GM18508 (cell line): Measurements from ENCODE around the gene AGAP2.
"Not testable (repeated sequence)": the region's sequence is repeated elsewhere in the genome, so short reads cannot be mapped to it uniquely, and the experiment has no call there.

Experiments
- ATAC-seq: cut with Tn5 transposase; IDR thresholded peaks from one replicate; pipeline ENCODE4 v1.9.1; 2021; ENCODE audit warnings: moderate number of reproducible peaks; ENCODE audit not compliant: insufficient read depth, unreplicated experiment

AGAP2 gene

GRCh38 chr12:57724936-57725740 is 13.4 kb downstream of the AGAP2 start:
- ATAC-seq: no peak

GRCh38 chr12:57724003-57724935 is 14.3 kb downstream of the AGAP2 start:
- no peak for ATAC-seq

- no peak for ATAC-seq
These were observed 14.9 kb downstream of the AGAP2 start for GRCh38 chr12:57723630-57723962.

GRCh38 chr12:57722716-57723629 is 15.6 kb downstream of the AGAP2 start:
- no peak for ATAC-seq

GRCh38 chr12:57721846-57722608 is 16.5 kb downstream of the AGAP2 start:
- ATAC-seq: not testable (repeated sequence)

GRCh38 chr12:57720606-57721595 is 17.6 kb downstream of the AGAP2 start:
- ATAC-seq: no peak

GRCh38 chr12:57719777-57720605 is 18.6 kb downstream of the AGAP2 start:
- no peak for ATAC-seq

GRCh38 chr12:57718641-57719528 is 19.7 kb downstream of the AGAP2 start:
- no peak for ATAC-seq

GRCh38 chr12:57717846-57718640 is 20.5 kb downstream of the AGAP2 start:
- ATAC-seq: no peak

- ATAC-seq: no peak
These were observed 21.4 kb downstream of the AGAP2 start for GRCh38 chr12:57717131-57717530.

GRCh38 chr12:57716305-57716704 is 22.2 kb downstream of the AGAP2 start:
- ATAC-seq: no peak

- no peak for ATAC-seq
These were observed 22.8 kb downstream of the AGAP2 start for GRCh38 chr12:57715786-57716185.

GRCh38 chr12:57715036-57715748 is 23.4 kb downstream of the AGAP2 start:
- ATAC-seq: not testable (repeated sequence)

- ATAC-seq: no peak
These were observed 25.3 kb downstream of the AGAP2 start for GRCh38 chr12:57713209-57713608.

- ATAC-seq: no peak
These were observed 25.8 kb downstream of the AGAP2 start for GRCh38 chr12:57712701-57713100.
